Uterus (tissue), 2 donors: ENCODE data around the gene DET1.

Source experiments
- POLR2A ChIP-seq, 2 donors: fragments of 450-650 bp; IDR thresholded peaks; one replicate each; pipeline ENCODE4 v1.6.1; 2016; ENCODE audit warnings: antibody characterized with exemption in 2 of 2, mild to moderate bottlenecking in 1 of 2, moderate library complexity in 1 of 2
- TF ChIP-seq, protein P1 (sequence below), 4 experiments: fragments of 200-600 bp in 2 of 4; fragments of 450-650 bp in 2 of 4; sonication (generic) in 2 of 4; IDR thresholded peaks; one replicate each; pipeline ENCODE4 v1.5.1; 2016 to 2019; ENCODE audit warnings: antibody characterized with exemption in 4 of 4, mild to moderate bottlenecking in 2 of 4, moderate library complexity in 1 of 4

DNA sequence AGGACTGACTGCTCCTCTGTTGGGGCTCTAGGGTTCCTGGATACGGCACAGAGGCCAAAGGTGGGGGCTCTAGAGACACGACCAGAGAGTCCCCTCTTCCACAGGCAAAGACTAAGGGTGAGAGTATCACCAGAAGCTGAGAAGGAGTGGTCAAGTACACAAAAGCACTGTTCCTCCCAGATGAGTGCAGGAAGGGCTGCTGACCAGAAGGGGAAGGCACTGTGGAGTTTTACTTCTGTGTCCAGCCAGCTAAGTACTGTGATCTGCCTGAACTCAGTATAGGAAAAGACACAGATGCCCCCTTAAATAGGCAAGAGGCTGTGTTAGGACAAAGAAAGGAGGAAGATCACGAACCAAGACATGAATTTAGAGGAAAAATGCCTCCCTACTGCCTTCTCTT lies 67.3 kb downstream of the DET1 start:
- TF ChIP-seq, protein P1, sequence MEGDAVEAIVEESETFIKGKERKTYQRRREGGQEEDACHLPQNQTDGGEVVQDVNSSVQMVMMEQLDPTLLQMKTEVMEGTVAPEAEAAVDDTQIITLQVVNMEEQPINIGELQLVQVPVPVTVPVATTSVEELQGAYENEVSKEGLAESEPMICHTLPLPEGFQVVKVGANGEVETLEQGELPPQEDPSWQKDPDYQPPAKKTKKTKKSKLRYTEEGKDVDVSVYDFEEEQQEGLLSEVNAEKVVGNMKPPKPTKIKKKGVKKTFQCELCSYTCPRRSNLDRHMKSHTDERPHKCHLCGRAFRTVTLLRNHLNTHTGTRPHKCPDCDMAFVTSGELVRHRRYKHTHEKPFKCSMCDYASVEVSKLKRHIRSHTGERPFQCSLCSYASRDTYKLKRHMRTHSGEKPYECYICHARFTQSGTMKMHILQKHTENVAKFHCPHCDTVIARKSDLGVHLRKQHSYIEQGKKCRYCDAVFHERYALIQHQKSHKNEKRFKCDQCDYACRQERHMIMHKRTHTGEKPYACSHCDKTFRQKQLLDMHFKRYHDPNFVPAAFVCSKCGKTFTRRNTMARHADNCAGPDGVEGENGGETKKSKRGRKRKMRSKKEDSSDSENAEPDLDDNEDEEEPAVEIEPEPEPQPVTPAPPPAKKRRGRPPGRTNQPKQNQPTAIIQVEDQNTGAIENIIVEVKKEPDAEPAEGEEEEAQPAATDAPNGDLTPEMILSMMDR (IDR thresholded peaks at IDR 0.05): no peak
- TF ChIP-seq POLR2A (IDR thresholded peaks at IDR 0.05): no peak
